T-helper 1 cell treated with Interleukin-12 subunit alpha and Interleukin-12 subunit beta and Interleukin-4 antibody, amounts not matched to agents 30 ng/mL and 1 ng/mL, for 36 hours (primary cell): Measurements from ENCODE around the gene USP37. TPM values are rescaled to one million over a fixed set of nuclear protein-coding genes. Genes with fewer than 3 reads are reported as not detected.

Source experiments
- intact Hi-C: fragments of 100-400 bp; cut with micrococcal nuclease; formaldehyde crosslinking; loops from one replicate; pipeline ENCODE4 v1.15.1; 2024
- total RNA-seq: library from RNA; stranded (reverse); gene quantifications from 2 replicates; pipeline ENCODE4 v1.2.3, GENCODE V29; 2022

USP37 gene
- total RNA-seq, 1 donor from 2014 or later = 30.3 TPM

GRCh38 chr2:218403810-218404209 lies 164.3 kb downstream of the USP37 start:
- intact Hi-C loops = no loop called here

GRCh38 chr2:218402911-218403411 lies 165.2 kb downstream of the USP37 start:
- intact Hi-C loops = no loop called here

DNA sequence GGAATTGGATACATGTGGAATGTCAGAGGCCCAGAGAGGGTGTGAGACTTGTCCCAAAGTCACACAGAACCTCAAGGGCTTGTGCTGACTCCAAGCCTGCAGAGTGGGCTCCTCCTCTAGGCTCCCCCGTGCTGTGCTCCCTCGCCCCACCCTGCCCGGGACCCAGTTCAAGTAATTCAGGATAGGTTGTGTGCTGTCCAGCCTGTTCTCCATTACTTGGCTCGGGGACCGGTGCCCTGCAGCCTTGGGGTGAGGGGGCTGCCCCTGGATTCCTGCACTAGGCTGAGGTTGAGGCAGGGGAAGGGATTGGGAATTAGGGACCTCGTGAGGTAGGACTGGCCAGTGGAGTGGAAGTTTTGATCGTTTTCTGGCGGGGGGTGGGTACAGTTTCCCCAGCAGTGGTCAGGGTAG lies 165.7 kb downstream of the USP37 start:
- intact Hi-C loops = no loop called here

DNA sequence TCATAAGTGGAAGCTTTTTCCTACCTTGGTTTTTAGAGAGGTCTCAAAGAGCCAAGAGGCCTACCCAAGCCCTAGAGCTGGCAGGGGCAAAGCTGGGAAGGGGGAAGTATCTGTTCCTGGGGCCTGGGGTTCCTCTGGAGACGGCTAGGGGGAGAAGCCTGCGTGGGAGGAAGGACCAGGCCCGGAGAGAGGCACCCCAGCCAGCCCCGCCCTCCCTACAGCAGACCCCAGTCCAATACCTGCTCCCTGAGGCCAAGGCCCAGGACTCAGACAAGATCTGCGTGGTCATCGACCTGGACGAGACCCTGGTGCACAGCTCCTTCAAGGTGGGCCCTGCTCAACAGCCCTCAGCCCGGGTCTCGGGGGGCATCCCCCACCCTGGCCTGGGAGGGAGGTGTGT lies 166.3 kb downstream of the USP37 start:
- intact Hi-C loops = no loop called here

DNA sequence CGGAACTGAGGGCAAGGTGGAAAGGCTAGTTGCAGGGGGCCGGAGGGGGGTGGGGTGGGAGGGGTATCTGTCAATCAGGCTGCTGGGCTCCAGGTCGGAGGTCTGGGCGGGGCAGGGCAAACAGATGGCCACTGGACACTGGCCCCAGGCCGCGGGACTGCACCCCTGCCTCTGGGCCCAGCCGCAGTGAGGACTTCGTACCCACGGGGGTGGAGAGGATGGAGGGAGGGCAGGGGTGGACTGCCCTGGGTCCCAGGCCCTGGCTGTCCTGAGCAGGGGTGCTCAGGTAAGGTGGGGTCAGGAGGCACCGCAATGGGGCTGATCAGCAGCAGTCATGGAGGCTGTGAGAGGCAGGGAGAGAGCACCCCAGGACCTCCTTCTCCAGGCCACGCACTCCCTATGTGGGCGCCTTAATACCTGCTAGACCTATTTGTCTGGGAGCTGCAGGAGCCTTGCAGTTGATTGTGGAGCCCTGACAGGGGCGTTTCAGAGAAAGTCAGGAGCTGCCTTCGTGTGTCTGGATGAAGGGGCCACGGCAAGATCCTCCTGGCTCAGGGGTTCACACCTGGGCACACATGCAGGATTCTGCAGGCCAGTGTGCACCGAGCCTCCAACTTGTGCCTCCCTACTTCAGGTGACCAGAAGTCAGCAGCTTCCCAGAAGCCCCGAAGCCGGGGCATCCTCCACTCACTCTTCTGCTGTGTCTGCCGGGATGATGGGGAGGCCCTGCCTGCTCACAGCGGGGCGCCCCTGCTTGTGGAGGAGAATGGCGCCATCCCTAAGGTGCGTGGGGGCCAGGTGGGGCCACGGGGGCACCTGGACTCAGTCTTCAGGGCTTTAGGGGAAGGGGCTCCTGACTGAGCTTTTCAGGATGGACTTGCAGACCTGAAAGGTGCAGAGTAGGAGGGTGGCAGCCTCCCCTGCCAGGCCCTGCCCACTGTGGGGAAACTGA lies 166.9 kb downstream of the USP37 start:
- intact Hi-C loops = no loop called here

Other genes starting within 250 kb of the USP37 start
- not detected in 2 replicates for gene CATIP, start 211.5 kb downstream of the USP37 start, total RNA-seq
- 0.32 and 0.34 TPM in 2 replicates for gene SLC11A1, start 186.1 kb downstream of the USP37 start, total RNA-seq
- 145 and 146 TPM in 2 replicates for gene CTDSP1, start 168.5 kb downstream of the USP37 start, total RNA-seq
- 0.27 TPM in 1 of 2 replicates, not detected in the other for gene VIL1, start 149.2 kb downstream of the USP37 start, total RNA-seq
- 105 and 109 TPM in 2 replicates for gene CNOT9, start 488 bp upstream of the USP37 start, total RNA-seq
- gene PLCD4, start 39.5 kb upstream of the USP37 start, total RNA-seq = 0.49 and 0.64 TPM in 2 replicates
- 57.0 and 59.0 TPM in 2 replicates for gene ZNF142, start 91.3 kb upstream of the USP37 start, total RNA-seq
- gene BCS1L, start 91.3 kb upstream of the USP37 start, total RNA-seq = 51.6 and 52.2 TPM in 2 replicates
- gene RNF25, start 103.7 kb upstream of the USP37 start, total RNA-seq = 23.8 and 26.9 TPM in 2 replicates
- gene STK36, start 103.7 kb upstream of the USP37 start, total RNA-seq = 16.6 and 17.6 TPM in 2 replicates
- gene TTLL4, start 142.5 kb upstream of the USP37 start, total RNA-seq = 38.5 and 47.3 TPM in 2 replicates
- gene CYP27A1, start 213.8 kb upstream of the USP37 start, total RNA-seq = 0.12 and 0.17 TPM in 2 replicates